Adrenal gland (tissue), 12 donors: ENCODE measurements around the gene RBM33. TPM values are rescaled to one million over a fixed set of nuclear protein-coding genes. Genes with fewer than 3 reads are reported as not detected.

Experiments used
- DNase-seq, 7 donors: peaks; one replicate each; pipeline ENCODE4 v3.0.0-alpha.2; 2019 to 2020
- H3K27ac ChIP-seq, 5 donors: fragments of 200-600 bp; sonication (generic) in 4 of 5; 1 replicate in 3 of 5; 2 replicates in 2 of 5; pipeline versions ENCODE4 v1.5.1 to v1.8.0; 2016 to 2020; ENCODE audit warnings: mild to moderate bottlenecking in 1 of 5
- H3K27me3 ChIP-seq: fragments of 200-600 bp; 2 replicates; pipeline ENCODE4 v1.8.0; 2021
- H3K36me3 ChIP-seq, 2 donors: fragments of 200-600 bp; replicated peaks in 1 of 2; 1 replicate in 1 of 2; 2 replicates in 1 of 2; pipeline versions ENCODE4 v1.5.1 to v1.8.0; 2018 to 2022
- H3K4me1 ChIP-seq, 2 donors: fragments of 200-600 bp; replicated peaks in 1 of 2; 1 replicate in 1 of 2; 2 replicates in 1 of 2; pipeline versions ENCODE4 v1.5.1 to v1.8.0; 2018 to 2021
- H3K4me3 ChIP-seq, 4 donors: fragments of 200-600 bp; sonication (generic) in 3 of 4; one replicate each; pipeline ENCODE4 v1.5.1; 2016 to 2018
- H3K9me3 ChIP-seq, 3 donors: fragments of 200-600 bp; sonication (generic) in 1 of 3; replicated peaks in 1 of 3; 1 replicate in 2 of 3; 2 replicates in 1 of 3; pipeline versions ENCODE4 v1.5.1 to v1.8.0; 2016 to 2021
- POLR2A ChIP-seq, 2 donors: fragments of 450-650 bp; IDR thresholded peaks; one replicate each; pipeline ENCODE4 v1.6.1; 2017; ENCODE audit warnings: antibody characterized with exemption in 2 of 2, mild to moderate bottlenecking in 2 of 2, moderate library complexity in 1 of 2
- WGBS, 4 donors: extraction: QIAGEN DNeasy Blood & Tissue Kit in 2 of 4; methylation state at CpG; one replicate each; pipeline versions ENCODE4 v1.1.5 to v1.1.7; 2013 to 2017; 5-methylcytosine and 5-hydroxymethylcytosine counted together
- intact Hi-C, 2 donors: fragments of 100-400 bp; cut with DNase I; formaldehyde crosslinking; loops; one replicate each; pipeline versions ENCODE4 v1.14.1 to v1.15.0; 2022 to 2023
- polyA plus RNA-seq, 3 donors: library from polyadenylated mRNA; stranded (reverse); fragments of 200-250 nt in 2 of 3; fragments of 350-450 nt in 1 of 3; fragmentation: Illumina TruSeq in 1 of 3; extraction: RNeasy Lipid Tissue Mini Kit (QIAGEN cat#74804) in 1 of 3; gene quantifications; one replicate each; pipeline ENCODE4 v1.2.3, GENCODE V29; 2013 to 2014
- total RNA-seq, 9 donors: library from RNA; depleted of rRNA in 4 of 9; stranded (reverse); fragments of >200 nt in 4 of 9; fragments of 120-200 nt in 1 of 9; fragmentation: NEBNext Ultra II Directional in 1 of 9; extraction: Animal tissue kit (Norgen Biotek cat#: 25700) in 1 of 9; gene quantifications; one replicate each; pipeline versions ENCODE4 v1.1.0 to v1.2.4, GENCODE V29; 2013 to 2023
- TF ChIP-seq, protein P1 (sequence below), 6 experiments: fragments of 450-650 bp in 4 of 6; fragments of 200-600 bp in 2 of 6; sonication (generic) in 1 of 6; IDR thresholded peaks; 1 replicate in 5 of 6; 2 replicates in 1 of 6; pipeline versions ENCODE4 v1.5.1 to v1.8.0; 2016 to 2021; ENCODE audit warnings: antibody characterized with exemption in 6 of 6, mild to moderate bottlenecking in 2 of 6, moderate library complexity in 1 of 6
- donor health status: healthy with polysubstance abuse.
- donor health status: Bipolar disorder and iron deficiency.
- donor health status: DM: yes; HTN: yes; CAD: no.
- donor health status: DM: no; HTN: no; CAD: no.
- donor health status: DM: no; HTN: no; CAD: no.
- donor health status: DM: yes; HTN: yes; CAD: no.

Gene RBM33
- total and polyA plus RNA-seq, 12 donors = 10.3 to 57.1 (median 36.9) TPM

DNA sequence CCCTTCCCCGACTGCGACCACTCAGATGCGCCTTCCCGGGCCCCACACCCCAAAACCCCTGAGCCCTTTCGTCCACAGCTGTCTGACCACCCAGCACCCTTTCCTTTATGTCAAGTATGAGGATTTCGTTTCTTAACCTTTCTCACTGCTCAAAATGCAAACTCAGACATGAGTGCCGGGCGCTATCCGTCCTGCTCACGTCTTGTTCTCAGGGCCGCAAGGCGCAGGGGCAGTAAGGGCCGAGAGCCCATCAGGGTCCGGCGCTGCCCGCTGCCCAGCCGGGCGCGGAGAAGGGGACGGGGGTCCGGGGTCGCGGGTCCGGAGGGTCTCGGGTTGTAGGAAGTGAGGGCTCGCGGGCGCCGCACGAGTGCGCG lies 670 bp upstream of the RBM33 start:
- TF ChIP-seq POLR2A (IDR thresholded peaks at IDR 0.05) = no peak
- TF ChIP-seq, protein P1, sequence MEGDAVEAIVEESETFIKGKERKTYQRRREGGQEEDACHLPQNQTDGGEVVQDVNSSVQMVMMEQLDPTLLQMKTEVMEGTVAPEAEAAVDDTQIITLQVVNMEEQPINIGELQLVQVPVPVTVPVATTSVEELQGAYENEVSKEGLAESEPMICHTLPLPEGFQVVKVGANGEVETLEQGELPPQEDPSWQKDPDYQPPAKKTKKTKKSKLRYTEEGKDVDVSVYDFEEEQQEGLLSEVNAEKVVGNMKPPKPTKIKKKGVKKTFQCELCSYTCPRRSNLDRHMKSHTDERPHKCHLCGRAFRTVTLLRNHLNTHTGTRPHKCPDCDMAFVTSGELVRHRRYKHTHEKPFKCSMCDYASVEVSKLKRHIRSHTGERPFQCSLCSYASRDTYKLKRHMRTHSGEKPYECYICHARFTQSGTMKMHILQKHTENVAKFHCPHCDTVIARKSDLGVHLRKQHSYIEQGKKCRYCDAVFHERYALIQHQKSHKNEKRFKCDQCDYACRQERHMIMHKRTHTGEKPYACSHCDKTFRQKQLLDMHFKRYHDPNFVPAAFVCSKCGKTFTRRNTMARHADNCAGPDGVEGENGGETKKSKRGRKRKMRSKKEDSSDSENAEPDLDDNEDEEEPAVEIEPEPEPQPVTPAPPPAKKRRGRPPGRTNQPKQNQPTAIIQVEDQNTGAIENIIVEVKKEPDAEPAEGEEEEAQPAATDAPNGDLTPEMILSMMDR (IDR thresholded peaks at IDR 0.05) = no peak
- Histone ChIP-seq H3K4me3 (peak overlapping the region; percentile 29 to 94 (median 78)), H3K9me3 (peaks cover 0 to 7% (median 6%) of the 10 kb centered on the region in 3 donors), H3K4me1 (peaks cover 14 to 25% of the 10 kb centered on the region in 2 donors), H3K27ac (peak overlapping the region in 4 of 5 donors; percentile 92 to 95 (median 95)), H3K36me3 (no peaks in the 10 kb centered on the region), H3K27me3 (no peaks in the 10 kb centered on the region)
- peak in 4 of 7 donors; percentile 26 to 53 (median 34) for DNase-seq
- intact Hi-C loops = loop anchor here in 1 of 2 donors (10.0 kb wide), 1 partner anchor 71 kb away; no protein-coding TSS in a partner anchor
- WGBS, 4 donors = 0 to 1% (median 1%) methylated on average over 9 to 32 of the region's 32 CpGs

DNA sequence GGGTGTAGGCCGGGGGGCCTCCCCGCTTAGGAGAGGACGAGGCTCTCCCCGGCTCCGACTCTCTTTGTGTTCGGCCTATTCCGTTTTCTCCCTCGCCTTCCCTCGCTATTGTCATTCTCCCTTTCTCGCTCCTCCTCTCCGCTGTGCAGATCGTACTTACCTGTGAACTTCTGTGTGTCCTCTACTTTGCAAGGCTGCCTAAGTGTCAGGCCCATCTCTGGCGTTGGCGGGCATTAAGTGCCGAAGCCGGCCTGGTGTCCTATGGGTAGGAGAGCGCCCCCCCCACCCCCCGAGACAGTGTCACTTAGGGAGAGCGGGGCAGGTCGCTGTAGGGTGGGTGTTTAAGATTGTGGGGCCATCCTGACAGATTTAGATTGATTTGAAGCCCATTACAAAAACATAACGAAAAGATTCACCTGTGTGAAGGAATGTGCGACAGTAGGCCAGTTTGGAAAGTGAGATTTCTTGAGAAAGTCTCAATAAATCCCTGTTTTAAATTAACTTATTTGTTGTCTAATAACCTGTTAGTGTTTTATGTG lies 579 bp downstream of the RBM33 start:
- peak in 6 of 7 donors; percentile 18 to 54 (median 34) for DNase-seq
- TF ChIP-seq POLR2A (IDR thresholded peaks at IDR 0.05) = no peak
- TF ChIP-seq, protein P1 (IDR thresholded peaks at IDR 0.05) = no peak
- H3K4me1 ChIP-seq = peaks cover 14 to 25% of the 10 kb centered on the region in 2 donors
- intact Hi-C loops = loop anchor here in 1 of 2 donors (10.0 kb wide), 1 partner anchor 70 kb away; no protein-coding TSS in a partner anchor
- peaks cover 0 to 11% (median 11%) of the 10 kb centered on the region in 3 donors for H3K9me3 ChIP-seq
- H3K4me3 ChIP-seq = peak overlapping the region; percentile 43 to 94 (median 78)
- 0 to 1% (median 0%) methylated on average over 18 to 22 of the region's 22 CpGs for WGBS, 4 donors
- no peaks in the 10 kb centered on the region for H3K36me3 ChIP-seq
- peak overlapping the region; percentile 69 to 95 (median 95) for H3K27ac ChIP-seq
- H3K27me3 ChIP-seq = no peaks in the 10 kb centered on the region

DNA sequence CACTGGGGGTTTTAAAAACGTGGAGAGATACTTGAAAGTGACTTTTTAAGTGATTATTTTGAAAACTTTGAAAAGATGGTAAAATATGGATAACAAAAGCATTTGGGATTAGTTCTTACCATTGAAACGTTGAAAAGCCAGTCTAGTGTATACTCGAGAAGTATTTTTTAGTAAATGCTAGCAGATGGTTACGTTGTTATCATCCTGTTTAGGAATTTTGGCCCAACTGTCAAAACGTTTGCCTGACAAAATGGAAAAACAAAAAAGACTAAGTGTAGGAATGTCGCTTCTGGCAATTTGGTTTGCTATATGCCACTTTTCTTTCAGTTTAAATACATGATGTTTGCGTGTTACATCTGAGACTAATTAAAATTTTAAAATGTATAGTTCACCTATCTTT lies 1.2 kb downstream of the RBM33 start:
- H3K9me3 ChIP-seq = peaks cover 0 to 11% (median 11%) of the 10 kb centered on the region in 3 donors
- no peaks in the 10 kb centered on the region for H3K36me3 ChIP-seq
- no peak for TF ChIP-seq POLR2A (IDR thresholded peaks at IDR 0.05)
- TF ChIP-seq, protein P1 (IDR thresholded peaks at IDR 0.05) = no peak
- H3K4me1 ChIP-seq = peaks cover 14 to 25% of the 10 kb centered on the region in 2 donors
- peak overlapping the region in 2 of 4 donors; percentile 88 to 94 for H3K4me3 ChIP-seq
- no peaks in the 10 kb centered on the region for H3K27me3 ChIP-seq
- DNase-seq = no peak
- WGBS, 4 donors = 23 to 29% (median 25%) methylated on average over 7 of the region's 7 CpGs
- intact Hi-C loops = loop anchor here in 1 of 2 donors (10.0 kb wide), 1 partner anchor 69 kb away; no protein-coding TSS in a partner anchor
- peak overlapping the region in 1 of 5 donors; percentile 95 for H3K27ac ChIP-seq

DNA sequence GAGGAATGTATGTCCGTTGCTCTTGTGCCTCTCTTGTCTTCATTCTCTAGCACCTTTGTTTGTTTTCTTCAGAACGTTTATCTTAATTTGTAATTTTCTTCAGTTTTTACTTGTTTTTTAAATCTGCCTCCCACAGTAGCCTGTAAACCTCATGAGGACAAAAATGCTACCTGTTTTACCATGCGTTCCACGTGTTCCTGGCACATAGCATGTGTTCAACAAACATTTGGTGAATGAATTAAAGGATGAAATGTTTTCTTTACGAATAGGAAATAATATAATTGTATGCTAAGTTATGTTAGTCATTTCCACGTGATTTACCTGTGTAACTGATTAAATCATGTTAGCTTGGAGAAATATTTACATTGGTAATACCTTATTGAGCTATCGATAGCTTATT lies 2.2 kb downstream of the RBM33 start:
- intact Hi-C loops = loop anchor here in 1 of 2 donors (10.0 kb wide), 1 partner anchor 68 kb away; no protein-coding TSS in a partner anchor
- peaks cover 0 to 11% (median 11%) of the 10 kb centered on the region in 3 donors for H3K9me3 ChIP-seq

More for the DNA sequence above, 2.2 kb downstream of the RBM33 start:
- Histone ChIP-seq H3K27me3 (no peaks in the 10 kb centered on the region), H3K27ac (no peak overlapping the region), H3K4me3 (peak overlapping the region in 1 of 4 donors; percentile 94), H3K36me3 (no peaks in the 10 kb centered on the region), H3K4me1 (peaks cover 14 to 25% of the 10 kb centered on the region in 2 donors)
- TF ChIP-seq POLR2A (IDR thresholded peaks at IDR 0.05) = no peak
- TF ChIP-seq, protein P1 (IDR thresholded peaks at IDR 0.05) = no peak
- 83 to 87% (median 86%) methylated on average over 7 of the region's 7 CpGs for WGBS, 4 donors
- DNase-seq = no peak
